ENCODE results near the gene DAGLB.
A peak's percentile ranks its signal among the peaks of the same experiment; 100 is the strongest.
"Not testable (repeated sequence)": the region's sequence is repeated elsewhere in the genome, so short reads cannot be mapped to it uniquely, and the experiment has no call there.

Gene DAGLB

GRCh38 chr7:6460990-6461584, 13.3 kb upstream of the DAGLB start:
- DNase-seq (ENCODE audit: low spot score), result no peak

DNA sequence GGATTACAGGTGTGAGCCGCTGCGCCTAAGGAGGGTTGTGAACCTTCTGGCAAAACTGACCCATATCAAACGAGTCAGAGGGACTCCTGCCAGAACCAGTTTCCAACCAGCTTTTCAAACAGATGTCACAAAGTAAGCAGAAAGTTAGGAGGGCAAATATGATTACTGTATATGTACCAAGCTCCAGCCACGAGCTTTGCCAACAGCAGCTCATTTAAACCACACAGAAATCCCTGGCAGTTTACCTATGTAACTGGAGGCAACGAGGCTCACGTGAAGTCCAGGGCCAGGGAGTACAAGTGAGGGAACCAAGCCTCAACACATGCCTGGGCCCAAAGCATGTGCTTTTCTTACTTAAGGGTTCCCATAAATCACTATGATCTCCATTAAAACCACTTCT, 12.5 kb upstream of the DAGLB start:
- DNase-seq (ENCODE audit: low spot score), result no peak

DNA sequence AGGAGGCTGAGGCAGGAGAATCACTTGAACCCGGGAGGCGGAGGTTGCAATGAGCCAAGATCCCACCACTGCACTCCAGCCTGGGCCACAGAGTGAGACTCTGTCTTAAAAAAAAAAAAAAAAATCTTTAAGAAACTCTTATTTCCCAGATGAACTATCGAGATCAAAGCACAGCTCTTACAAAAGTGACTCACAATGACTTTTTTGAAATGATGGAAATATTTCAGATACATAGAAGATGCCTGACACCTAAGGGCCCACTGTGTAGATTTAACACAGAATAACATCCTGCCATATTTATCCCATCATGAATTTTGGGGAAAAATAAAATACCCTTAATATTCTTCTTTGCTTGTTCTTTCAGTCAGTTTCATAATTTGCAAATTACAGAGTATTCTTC, 10.9 kb upstream of the DAGLB start:
- not testable (repeated sequence) for DNase-seq (ENCODE audit: low spot score)

- DNase-seq (ENCODE audit: low spot score), result peak; percentile 81
Observed at GRCh38 chr7:6453734-6454133, 6.0 kb upstream of the DAGLB start.

GRCh38 chr7:6451224-6451705, 3.5 kb upstream of the DAGLB start:
- DNase-seq (ENCODE audit: low spot score), result no peak

DNA sequence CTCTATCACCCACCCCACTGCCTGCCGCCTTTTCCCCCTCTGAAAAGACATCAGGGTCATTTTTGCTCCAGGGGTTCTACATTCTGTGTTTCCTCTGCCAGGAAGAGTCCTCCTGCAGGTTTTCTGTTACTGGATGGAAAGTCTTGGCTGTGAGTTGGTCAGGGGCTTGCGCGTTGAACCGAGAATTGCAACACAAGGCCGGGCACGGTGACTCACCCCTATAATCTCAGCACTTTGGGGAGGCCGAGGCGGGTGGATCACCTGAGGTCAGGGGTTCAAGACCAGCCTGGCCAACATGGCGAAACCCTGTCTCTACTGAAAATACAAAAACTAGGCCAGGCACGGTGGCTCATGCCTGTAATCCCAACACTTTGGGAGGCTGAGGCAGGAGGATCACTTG, 2.8 kb upstream of the DAGLB start:
- DNase-seq (ENCODE audit: low spot score), result not testable (repeated sequence)

DNA sequence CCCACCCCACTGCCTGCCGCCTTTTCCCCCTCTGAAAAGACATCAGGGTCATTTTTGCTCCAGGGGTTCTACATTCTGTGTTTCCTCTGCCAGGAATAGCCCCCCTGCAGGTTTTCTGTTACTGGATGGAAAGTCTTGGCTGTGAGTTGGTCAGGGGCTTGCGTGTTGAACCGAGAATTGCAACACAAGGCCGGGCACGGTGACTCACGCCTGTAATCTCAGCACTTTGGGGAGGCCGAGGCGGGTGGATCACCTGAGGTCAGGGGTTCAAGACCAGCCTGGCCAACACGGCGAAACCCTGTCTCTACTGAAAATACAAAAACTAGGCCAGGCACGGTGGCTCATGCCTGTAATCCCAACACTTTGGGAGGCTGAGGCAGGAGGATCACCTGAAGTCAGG, 2.1 kb upstream of the DAGLB start:
- not testable (repeated sequence) for DNase-seq (ENCODE audit: low spot score)

DNA sequence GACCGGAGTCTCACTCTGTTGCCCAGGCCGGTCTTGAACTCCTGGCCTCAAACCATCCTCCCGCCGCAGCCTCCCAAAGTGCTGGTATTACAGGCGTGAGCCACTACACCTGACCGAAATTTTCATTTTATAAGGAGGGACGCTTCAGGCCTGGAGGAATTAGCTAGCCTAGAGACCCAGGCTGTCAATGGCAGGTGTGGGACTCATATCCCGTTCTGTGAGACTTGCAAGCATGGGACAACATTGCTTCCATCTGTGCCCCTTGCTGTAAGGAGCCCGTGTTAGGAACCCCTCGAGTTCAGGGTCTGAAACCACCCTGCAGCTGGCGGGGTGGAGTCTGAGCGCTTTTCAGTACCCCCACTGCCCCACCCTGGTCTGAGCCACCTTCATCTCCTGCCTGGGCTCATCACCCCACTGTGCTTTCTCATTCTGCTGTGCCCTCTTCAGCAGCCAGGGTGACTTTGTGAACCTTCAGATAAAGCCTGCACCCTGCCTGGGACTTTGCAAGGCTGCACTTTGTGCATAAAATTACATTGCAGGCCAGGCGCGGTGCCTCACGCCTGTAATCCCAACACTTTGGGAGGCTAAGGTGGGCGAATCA, 1.3 kb upstream of the DAGLB start:
- no peak for DNase-seq (ENCODE audit: low spot score)

DNA sequence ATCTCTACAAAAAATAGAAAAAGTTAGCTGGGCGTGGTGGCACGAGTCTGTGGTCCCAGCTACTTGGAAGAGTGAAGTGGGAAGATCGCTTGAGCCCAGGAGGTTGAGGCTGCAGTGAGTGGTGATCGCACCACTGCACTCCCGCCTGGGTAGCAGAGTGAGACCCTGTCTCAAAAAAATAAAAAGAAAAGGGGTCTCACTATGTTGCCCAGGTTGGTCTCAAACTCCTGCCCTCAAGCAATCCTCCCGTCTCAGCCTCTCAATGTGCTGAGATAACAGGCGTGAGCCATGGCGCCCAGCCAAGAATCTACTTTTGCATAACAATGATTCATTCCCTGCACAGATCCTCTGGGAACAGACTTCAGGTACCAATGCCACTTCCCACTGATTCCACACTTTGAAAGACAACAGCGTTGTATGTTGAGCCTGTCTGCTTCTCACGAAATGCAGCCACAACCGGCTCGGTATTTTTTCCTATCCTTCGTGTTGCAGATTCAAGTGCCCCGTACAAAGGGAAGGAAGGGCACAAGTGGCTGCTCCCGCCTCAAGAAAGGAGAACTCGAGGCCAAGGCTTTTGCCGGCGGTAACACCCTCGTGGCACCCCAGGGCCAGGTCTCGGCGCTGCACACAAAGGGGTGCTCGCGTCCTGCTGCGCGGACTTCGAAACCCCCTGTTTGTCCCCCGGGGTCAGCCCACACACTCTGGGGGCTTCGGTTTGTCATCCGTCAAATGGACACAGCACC, 745 bp downstream of the DAGLB start:
- DNase-seq (ENCODE audit: low spot score), result peak; percentile 58

DNA sequence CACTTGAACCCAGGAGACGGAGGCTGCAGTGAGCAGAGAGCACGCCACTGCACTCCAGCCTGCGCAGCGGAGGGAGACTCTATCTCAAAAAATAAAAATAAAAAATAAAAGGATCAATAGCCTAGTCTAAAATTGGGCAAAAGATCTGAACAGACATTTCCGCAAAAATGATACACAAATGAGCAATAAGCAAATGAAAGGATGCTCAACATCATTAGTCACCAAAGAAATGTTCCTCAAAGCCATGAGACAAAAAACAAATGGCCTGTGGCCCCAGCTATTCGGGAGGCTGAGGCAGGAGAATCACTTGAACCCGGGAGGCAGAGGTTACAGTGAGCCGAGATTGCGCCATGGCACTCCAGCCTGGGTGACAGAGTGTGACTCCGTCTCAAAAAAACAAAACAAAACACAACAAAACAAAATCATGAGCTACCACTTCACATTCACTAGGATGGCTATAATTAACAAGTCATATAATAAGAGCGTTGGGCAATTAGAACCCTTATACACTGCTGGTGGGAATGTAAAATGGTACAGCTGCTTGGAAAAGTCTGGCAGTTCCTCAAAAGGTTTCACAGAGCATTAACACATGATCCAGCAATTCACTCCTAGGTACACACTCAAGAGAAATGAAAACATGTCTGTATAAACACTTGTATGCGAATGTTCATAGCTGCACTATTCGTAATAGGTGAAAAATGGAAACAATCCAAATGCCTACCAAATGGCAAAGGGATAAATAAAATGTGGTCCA, 3.1 kb downstream of the DAGLB start:
- DNase-seq (ENCODE audit: low spot score), result no peak

DNA sequence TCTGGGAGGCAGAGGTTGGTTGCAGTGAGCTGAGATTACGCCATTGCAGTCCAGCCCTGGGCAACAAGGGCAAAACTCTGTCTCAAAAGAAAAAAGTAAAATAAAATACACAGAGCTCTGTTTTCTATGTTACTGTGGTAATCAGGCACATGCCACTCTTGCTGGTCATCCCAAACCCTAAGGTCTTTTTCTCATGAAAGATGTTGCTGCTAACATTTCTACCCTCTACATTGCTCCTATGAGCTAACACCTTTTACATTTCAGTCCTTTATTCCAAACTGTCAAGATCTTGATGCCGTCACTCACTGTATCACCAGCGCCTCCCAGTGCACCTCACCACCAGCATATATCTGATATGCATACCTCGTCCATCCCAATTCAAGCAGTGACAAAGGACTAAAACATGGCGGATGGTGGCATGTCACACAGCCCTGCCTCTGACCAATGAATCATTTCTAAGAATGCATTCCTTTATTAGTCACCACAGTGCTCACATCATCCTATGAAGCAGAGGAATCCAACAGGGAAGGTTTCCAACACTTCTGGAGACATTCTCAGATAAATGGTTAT, 4.3 kb downstream of the DAGLB start:
- DNase-seq (ENCODE audit: low spot score), result peak; percentile 82

- DNase-seq (ENCODE audit: low spot score), result no peak
Observed at GRCh38 chr7:6442114-6442513, 5.6 kb downstream of the DAGLB start.

- no peak for DNase-seq (ENCODE audit: low spot score)
Observed at GRCh38 chr7:6440381-6440780, 7.4 kb downstream of the DAGLB start.

DNA sequence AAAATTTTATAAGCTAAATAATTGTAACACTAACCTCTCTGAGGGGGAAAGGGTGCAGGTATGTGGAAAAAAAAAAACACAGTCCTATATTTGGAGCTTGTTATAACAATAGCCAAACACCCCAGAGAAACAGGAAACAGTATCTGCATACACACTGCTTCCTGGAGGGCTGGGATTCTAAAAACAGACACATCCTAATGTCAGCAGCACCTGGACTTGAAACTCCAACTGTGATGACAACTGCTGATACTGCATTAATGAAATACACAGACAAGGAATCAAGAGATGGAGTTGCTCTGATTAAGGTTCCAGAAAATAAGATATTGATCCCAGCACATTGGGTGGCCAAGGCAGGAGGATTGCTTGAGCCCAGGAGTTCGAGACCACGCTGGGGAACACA, 9.3 kb downstream of the DAGLB start:
- DNase-seq (ENCODE audit: low spot score), result no peak

DNA sequence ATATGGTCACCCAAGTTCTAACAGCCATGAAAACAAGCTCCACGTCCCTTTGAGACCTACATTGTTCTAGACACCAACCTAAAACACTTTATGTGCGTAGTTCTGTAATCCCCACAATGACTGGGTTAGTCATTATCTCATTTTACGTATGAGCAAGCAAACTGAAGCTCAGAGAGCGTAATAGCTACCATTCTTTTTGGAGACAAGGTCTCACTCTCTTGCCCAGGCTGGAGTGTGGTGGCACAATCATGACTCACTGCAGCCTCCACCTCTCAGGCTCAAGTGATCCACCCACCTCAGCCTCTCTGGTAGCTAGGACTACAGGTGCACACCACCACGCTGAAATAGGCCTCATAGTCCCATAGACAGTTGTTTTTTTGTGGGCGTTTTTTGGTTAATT, 10.5 kb downstream of the DAGLB start:
- no peak for DNase-seq (ENCODE audit: low spot score)

DNA sequence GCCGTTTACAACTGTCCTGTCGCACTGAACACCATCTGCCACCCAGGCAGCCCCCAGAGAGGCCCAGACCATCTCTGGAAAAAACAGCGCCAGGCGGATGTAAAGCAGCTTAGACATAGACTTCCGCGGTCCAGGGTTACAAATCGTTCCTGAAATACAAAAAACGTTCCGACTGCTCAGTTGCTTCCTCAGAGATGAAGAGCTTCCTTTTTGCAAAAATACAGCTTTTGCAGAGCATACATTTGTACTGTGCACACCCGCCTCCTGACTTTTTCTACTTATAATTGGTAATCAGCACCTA, 11.4 kb downstream of the DAGLB start:
- DNase-seq (ENCODE audit: low spot score), result no peak

DNA sequence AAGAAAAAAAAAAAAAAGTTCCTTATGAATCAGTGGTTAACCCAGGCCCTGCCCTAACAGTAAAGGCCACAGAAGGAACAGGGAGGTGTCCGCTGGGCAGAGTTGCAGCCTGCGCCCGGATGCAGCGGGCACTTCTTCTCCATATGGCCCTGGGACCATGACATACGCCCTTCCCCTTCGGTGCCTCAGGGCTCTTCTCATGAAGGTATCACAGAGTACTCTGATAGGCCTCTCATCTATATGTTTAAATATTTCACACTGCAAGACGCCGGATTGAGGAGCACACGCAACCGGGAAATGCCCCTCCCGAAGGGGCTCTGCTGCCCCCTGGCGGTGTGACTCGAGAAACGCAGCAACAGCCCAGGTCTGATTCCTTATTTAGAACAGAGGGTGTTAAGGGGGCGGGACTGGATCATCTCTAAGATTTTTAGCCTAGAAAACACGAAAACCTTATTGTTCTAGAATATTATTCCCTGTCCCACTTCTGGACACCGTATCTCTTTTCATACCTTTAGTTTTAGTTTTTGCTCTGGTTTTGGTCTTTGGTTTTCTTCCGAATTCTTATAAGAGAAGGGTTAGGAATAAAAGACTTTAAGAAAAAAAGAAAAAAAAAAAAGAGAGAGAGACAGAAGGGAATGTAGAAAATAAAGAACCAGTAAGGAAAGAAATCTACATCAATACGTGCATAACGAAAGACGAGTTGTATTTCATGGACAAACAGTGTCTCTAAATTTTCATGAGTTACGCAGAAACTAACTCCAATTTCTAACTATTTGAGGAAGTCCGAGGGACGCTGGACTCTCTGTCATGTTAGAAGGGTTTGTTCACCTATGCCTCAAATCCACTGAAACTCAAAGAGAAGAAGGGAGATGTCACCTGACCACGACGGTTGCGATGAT, 12.0 kb downstream of the DAGLB start:
- DNase-seq (ENCODE audit: low spot score), result peak; percentile 90

GRCh38 chr7:6433784-6434615, 13.8 kb downstream of the DAGLB start:
- DNase-seq (ENCODE audit: low spot score), result no peak

GRCh38 chr7:6432781-6433180, 15.0 kb downstream of the DAGLB start:
- no peak for DNase-seq (ENCODE audit: low spot score)

DNA sequence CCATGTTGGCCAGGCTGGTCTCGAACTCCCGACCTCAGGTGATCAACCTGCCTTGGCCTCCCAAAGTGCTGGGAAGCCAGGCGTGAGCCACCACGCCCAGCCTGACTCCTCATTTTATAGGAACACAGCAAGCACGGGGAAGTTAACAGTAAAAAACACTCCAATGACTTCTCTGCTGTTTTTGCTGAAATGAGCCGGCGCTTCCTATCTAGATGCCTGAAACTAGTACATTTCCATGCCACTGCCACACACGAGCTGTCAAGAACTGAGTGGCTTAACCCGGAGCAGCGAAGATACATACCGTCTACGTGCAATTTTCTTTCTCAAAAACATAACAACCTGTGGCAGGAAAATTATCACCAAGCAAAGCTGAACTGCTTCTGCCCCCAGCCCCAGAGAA, 16.8 kb downstream of the DAGLB start:
- no peak for DNase-seq (ENCODE audit: low spot score)

All from hepatic stellate cell (primary cell).